ENCODE data around the gene SCAMP4.

The SCAMP4 gene

DNA sequence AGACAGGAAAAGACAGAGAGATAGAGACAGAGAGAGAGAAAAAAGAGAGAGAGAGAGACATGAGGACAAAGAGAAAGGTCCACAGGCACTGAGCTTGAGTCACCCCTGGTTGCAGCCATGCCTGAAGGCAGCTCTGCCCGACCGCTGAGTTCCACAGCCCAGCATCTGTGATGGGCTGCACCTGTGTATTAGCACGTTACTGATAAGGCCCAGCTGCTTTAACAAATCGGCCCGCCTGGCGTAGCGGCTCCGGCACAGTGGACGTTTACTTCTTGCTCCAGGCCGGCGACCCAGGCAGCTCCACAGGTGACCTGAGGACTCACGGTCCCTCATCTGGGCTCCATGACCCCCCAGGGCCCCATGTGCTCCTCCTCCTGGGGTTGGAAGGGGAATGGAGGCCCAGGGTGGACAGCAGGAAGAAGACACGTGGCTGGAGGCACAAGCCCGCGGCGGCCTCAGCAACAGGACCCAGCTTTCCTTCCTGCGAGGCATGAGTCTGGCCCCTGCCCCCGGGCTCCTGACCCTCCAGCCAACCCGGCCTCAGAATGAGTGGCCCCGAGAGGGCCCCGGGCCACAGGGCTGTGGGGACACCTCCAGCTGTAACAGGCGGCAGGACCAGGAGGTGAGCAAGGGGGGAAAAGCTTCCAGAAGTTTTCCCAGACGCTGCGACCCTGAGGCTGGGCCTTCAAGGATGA is 31.9 kb downstream of the SCAMP4 start:
- TF ChIP-seq, protein P1, sequence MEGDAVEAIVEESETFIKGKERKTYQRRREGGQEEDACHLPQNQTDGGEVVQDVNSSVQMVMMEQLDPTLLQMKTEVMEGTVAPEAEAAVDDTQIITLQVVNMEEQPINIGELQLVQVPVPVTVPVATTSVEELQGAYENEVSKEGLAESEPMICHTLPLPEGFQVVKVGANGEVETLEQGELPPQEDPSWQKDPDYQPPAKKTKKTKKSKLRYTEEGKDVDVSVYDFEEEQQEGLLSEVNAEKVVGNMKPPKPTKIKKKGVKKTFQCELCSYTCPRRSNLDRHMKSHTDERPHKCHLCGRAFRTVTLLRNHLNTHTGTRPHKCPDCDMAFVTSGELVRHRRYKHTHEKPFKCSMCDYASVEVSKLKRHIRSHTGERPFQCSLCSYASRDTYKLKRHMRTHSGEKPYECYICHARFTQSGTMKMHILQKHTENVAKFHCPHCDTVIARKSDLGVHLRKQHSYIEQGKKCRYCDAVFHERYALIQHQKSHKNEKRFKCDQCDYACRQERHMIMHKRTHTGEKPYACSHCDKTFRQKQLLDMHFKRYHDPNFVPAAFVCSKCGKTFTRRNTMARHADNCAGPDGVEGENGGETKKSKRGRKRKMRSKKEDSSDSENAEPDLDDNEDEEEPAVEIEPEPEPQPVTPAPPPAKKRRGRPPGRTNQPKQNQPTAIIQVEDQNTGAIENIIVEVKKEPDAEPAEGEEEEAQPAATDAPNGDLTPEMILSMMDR (IDR thresholded peaks at IDR 0.05; ENCODE audit: unreplicated experiment in 3 of 3): no peak
- peak overlapping the region; percentile 9 to 70 (median 11) for H3K27ac Mint-ChIP-seq
- no peaks in the 10 kb centered on the region for H3K36me3 Mint-ChIP-seq (ENCODE audit: low read depth)
- H3K9me3 Mint-ChIP-seq: no peaks in the 10 kb centered on the region
- peak overlapping the region; percentile 43 to 60 (median 49) for H3K4me3 Mint-ChIP-seq
- peaks cover 16% of the 10 kb centered on the region for H3K4me1 Mint-ChIP-seq
- H3K27me3 Mint-ChIP-seq (ENCODE audit: low read depth): peaks cover 8% of the 10 kb centered on the region

DNA sequence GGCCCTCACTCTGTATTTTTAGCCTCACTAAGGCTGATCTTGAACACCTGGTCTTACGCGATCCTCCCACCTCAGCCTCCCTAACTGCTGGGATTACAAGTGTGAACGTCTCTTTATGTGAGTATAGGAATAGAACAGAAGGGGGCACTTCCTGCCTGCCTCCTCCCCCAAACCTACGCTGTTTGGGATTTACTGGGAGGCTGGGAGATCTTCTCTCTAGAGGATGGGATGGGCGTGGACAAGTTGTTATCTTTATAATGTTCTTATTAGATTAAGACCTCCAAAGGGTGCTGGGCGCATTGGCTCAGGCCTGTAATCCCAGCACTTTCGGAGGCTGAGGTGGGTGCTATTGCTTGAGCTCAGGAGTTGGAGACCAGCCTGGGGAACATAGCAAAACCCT is 32.9 kb downstream of the SCAMP4 start:
- peaks cover 21% of the 10 kb centered on the region for H3K4me1 Mint-ChIP-seq
- H3K9me3 Mint-ChIP-seq: no peaks in the 10 kb centered on the region
- H3K27ac Mint-ChIP-seq: peak overlapping the region in 2 of 3 experiments; percentile 64 to 76
- no peaks in the 10 kb centered on the region for H3K36me3 Mint-ChIP-seq (ENCODE audit: low read depth)
- H3K27me3 Mint-ChIP-seq (ENCODE audit: low read depth): peaks cover 4% of the 10 kb centered on the region
- TF ChIP-seq, protein P1 (IDR thresholded peaks at IDR 0.05; ENCODE audit: unreplicated experiment in 3 of 3): no peak
- peak overlapping the region; percentile 37 to 71 (median 63) for H3K4me3 Mint-ChIP-seq

DNA sequence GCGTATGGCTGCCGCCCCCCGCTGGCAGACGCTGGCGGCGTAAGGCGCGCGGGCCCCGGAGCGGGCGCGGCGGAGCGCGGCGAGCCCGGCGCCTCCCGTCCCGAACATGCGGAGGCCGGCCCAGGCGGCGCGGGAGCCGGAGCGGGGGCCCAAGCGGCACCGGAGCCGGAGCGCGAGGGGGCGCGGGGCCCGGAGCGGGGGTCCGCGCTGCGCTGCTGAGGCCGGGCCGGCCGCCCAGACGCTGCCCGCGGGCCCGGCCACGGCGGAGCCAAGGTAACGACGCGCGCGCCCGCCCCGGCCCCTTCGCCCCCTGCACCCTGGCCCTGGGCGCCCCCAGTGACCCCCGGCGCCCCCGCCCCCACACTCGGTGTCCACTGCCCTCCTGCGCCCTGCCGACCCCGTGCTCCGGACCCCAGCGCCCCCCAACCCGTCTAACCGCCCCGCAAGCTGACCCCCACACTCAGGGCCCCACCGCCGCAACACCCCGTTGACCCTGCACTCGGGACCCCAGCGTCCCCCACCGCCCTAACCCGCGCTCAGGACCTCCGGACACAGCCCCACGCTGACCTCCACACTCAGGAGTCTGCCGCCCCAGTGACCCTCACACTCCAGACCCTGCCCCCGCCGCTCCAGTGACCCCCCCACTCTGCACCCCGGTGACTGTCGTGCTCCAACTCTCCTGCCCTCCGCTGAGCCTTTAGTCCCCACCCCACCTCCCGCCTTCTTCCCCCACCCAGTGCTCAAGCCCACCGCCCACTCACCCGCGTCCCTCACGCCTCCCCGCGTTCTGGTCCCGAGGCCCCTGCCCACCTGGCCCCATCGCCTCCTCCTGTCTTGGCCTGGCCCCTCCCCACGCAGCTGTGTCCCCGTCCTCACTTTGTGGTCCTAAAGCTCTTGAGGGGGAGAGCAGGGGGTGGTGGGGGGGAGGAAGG is 36.2 kb downstream of the SCAMP4 start, which contains the start of gene CSNK1G2:
Gene CSNK1G2 (plus strand): TSS at position 27 of the 932 bp plus-strand sequence. CDS start 28,601 bp downstream, outside the sequence.
- peak within 1 kb of the TSS; percentile 98 for H3K27ac Mint-ChIP-seq
- TF ChIP-seq, protein P1 (IDR thresholded peaks at IDR 0.05; ENCODE audit: unreplicated experiment in 3 of 3): no peak
- peak within 1 kb of the TSS; percentile 92 to 95 (median 94) for H3K4me3 Mint-ChIP-seq

GRCh38 chr19:1942078-1942933 is 37.1 kb downstream of the SCAMP4 start:
- peaks cover 4% of the 10 kb centered on the region for H3K27me3 Mint-ChIP-seq (ENCODE audit: low read depth)
- TF ChIP-seq, protein P1 (IDR thresholded peaks at IDR 0.05; ENCODE audit: unreplicated experiment in 3 of 3): no peak
- no peaks in the 10 kb centered on the region for H3K36me3 Mint-ChIP-seq (ENCODE audit: low read depth)
- H3K4me3 Mint-ChIP-seq: peak overlapping the region; percentile 92 to 95 (median 94)
- H3K27ac Mint-ChIP-seq: peak overlapping the region; percentile 89 to 95 (median 93)
- no peaks in the 10 kb centered on the region for H3K9me3 Mint-ChIP-seq
- H3K4me1 Mint-ChIP-seq: peaks cover 17% of the 10 kb centered on the region

More for the DNA sequence above, 36.2 kb downstream of the SCAMP4 start, which contains the start of gene CSNK1G2:
- Mint-ChIP-seq H3K9me3 (no peaks in the 10 kb centered on the region), H3K4me1 (peaks cover 22% of the 10 kb centered on the region), H3K27me3 (ENCODE audit: low read depth) (peaks cover 4% of the 10 kb centered on the region), H3K36me3 (ENCODE audit: low read depth) (no peaks in the 10 kb centered on the region)

DNA sequence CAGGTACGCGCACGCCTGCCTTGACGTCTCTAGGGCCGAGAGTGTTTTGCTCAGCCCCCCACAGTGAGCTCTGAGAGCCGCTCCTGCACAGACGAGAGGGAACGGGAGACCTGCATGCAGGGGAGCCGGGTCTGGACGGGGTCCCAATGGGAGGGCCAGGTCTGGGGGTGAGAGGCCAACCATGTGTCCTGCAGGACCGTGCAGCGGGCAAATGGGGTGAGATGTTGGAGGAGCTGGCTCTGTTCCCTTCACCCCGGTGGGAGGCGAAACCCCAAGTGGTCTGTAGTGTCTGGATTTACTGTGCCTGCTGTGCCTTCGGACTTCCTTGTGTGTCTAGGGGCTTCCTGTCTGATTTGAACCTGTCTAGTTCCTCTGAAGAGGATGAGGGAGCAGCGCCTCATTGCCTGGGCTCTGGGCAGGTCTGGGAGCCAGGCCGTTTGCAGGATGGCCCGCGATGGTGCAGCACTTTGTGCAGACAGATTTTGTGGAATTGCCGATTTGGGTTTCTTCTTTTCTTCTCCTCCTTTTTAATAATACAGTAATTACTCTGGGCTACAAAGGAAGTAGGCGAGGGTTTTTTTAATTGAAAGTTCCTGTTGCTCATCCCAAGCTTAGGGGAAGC is 37.8 kb downstream of the SCAMP4 start:
- no peaks in the 10 kb centered on the region for H3K36me3 Mint-ChIP-seq (ENCODE audit: low read depth)
- H3K4me3 Mint-ChIP-seq: peak overlapping the region; percentile 92 to 95 (median 94)
- H3K27me3 Mint-ChIP-seq (ENCODE audit: low read depth): peaks cover 4% of the 10 kb centered on the region
- TF ChIP-seq, protein P1 (IDR thresholded peaks at IDR 0.05; ENCODE audit: unreplicated experiment in 3 of 3): no peak
- no peaks in the 10 kb centered on the region for H3K9me3 Mint-ChIP-seq
- H3K4me1 Mint-ChIP-seq: peaks cover 17% of the 10 kb centered on the region
- H3K27ac Mint-ChIP-seq: peak overlapping the region; percentile 89 to 95 (median 93)
